Hematopoietic multipotent progenitor cell treated with erythropoietin and hydrocortisone succinate and interleukin-3 and kit ligand, for 17 days (in vitro differentiated cells): ENCODE results near the gene SPATA12.

Experiments
- DNase-seq: peaks from one replicate; pipeline ENCODE4 v3.0.0-alpha.2; 2015; ENCODE audit warnings: low spot score

The SPATA12 gene, protein sequence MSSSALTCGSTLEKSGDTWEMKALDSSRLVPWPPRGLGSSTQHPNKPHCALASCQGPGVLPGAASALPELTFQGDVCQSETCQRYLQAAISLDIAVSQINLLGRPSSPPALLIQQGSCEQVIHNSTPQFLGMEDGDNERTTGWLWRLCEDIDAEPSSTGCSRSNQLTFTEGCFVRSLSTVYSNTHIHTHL

DNA sequence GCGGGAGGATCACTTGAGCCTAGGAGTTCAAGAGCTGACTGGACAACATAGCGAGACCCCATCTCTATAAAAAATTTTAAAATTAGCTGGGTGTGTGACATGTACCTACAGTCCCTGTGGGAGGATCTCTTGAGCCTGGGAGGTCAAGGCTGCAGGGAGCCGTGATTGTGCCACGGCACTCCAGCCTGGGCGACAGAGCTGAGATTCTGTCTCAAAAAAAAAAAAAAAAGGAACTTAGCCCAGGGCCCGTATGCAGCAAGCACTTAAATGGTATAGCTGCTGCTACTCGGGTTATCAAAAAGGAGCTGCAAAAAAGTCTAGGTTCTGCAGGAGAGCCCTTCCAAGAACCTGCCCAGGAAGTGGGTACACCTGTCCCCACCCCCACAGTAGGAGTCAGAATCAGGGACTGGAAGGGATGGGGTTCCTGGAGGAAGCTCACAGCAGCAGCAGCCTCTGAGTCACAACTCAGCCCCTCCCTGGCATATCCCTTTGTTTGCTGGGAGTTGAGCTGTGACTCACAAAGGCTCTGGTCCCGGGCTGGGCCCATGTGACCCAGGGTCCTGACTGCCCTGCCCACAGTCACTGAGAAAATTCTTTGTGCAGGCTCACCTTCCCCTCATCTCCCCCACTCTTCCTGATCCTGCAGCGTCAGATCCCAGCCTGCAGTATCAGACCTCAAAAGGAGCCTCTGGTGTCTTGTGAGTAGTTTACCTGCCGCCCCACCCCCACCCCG is at the start of gene SPATA12:
TSS of gene SPATA12 (plus strand) at position 576 of the 733 bp plus-strand sequence. CDS start 13,031 bp downstream, outside the sequence.
- no peak for DNase-seq

DNA sequence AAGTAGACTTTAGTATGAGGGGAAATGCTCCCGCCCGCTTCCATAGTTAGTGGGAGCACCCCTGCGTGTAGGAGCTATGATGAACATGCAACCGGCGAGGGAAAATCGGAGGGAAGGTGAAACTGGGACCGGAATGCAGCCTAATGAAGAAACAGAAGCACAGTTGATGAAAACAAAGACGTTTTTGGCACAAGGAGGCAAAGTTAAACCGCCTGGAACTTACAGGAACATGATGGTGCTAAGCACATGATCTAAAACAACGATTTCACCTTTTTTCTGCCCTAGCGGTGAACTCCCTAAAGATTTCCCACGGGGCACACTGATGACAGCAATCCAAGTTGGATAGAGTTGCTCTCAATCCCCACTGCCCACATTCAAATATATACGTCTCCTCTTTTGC is 49.4 kb upstream of the SPATA12 start:
- no peak for DNase-seq

DNA sequence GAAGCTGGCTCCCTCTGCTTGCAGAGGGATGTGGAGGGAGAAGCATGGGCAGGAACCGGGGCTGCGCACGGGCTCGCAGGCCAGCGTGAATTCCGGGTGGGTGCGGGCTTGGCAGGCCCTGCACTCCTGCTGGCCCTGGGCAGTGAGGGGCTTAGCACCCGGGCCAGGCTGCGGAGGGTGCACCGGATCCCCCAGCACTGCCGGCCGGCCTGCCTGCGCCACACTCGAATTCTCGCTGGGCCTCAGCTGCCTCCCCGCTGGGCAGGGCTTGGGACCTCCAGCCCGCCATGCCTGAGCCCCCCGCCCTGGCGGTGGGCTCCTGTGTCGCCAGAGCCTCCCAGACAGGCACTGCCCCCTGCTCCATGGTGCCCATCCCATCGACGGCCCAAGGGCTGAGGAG is 47.6 kb upstream of the SPATA12 start:
- DNase-seq = no peak

DNA sequence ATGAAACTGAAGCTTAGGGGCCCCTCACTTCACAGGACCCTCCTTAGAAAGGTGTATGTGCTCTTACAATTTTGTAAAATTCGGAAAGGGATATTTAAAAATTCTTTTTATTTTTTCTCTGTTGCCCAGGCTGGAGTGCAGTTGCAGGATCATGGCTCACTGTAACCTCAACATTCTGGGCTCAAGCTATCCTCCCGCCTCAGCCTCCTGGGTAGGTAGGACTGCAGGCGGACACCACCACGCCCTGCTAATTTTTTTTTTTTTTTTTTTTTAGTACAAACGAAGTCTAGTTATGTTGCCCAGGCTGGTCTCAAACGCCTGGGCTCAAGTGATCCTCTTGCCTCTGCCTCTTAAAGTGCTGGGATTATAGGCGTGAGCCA is 45.1 kb upstream of the SPATA12 start:
- no peak for DNase-seq

DNA sequence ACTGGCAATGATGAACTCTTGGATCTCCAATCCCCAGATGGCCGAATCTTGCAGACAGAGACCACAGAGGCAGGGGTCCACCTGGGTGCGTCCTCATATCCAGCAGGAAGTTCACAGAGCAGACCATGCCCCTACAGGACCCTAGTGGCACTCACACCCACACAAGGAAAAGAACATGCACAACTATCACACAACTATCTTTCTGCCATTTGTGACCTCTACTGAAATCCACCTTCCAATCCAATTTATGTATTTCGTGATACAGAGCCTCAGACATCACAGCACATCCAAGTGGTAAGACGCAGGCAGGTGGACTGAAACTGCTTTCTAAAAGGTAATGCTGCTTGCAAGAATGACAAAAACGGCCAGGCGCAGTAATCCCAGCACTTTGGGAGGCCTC is 44.6 kb upstream of the SPATA12 start:
- no peak for DNase-seq

DNA sequence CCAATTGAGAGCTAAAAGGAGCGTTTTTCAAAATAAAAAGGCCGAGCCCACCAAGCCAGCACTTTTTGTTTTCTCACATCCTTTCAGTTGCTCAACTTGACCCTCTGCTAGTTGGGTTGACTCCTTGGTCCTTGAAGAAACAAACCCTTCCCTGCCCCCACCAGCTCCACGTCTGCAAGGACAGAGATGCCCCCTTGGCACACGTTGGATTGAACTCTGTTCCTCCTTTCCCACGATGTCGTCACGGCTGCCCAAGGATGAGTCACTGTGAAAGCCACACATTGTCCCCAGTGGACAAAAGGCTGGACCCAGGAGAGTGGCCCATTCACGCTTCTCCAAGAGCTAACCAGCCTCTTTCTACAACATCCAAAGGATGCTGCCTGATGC is 43.0 kb upstream of the SPATA12 start:
- no peak for DNase-seq

DNA sequence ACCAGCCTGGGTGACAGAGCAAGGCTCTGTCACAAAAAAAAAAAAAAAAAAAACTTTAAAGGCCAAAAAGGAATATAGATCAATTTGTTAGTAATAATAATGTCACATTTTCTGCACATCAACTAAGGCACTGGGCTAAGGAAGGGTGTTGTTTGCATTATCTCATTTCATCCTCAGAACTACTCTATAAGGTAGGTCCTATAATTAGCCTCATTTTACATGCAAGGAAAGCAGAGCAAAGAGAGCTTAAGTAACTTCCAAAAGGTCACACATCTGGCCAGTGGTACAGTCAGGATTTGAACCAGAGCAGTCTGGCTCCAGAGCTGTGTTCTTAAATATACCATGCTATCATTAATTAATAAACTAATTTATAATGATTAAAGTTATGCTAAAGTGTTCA is 42.2 kb upstream of the SPATA12 start:
- DNase-seq = no peak

DNA sequence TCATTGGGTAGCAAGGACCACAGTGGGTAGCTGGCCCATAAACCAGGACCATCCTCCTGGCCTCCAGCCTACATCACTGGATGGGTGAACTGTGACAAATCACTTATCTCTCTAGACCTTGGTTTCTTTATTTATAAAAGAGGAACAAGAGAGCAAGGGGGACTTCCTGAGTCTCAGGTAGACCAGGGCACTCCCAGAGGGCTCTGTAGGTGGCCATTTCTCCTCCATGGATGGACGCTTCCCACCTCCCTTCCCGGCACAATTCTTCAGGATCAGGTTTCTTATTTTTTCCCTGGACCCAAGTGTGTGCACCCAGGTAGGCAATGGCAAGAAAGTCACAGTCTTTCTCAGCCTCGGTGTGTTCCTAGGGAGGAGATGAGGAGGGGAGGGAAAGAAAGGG is 41.4 kb upstream of the SPATA12 start:
- DNase-seq = no peak

DNA sequence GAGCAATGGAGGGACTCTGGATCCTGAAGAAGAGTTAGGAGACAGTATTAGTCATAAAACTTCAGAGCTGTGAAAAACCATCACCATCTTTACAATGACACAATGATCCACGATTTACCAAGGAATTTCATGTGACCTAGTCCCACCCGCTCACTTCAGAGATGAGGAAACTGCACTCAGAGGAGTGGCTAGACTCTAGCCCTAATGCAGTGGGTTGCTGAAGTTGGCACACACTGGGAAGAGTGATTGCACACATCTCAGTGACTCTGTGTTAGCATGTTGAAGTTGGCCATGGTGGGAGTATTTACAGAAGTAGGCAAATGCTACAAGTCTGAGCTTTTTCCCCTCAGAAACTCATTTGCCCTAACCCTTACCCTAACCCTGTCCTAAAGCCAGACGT is 35.2 kb upstream of the SPATA12 start:
- no peak for DNase-seq

DNA sequence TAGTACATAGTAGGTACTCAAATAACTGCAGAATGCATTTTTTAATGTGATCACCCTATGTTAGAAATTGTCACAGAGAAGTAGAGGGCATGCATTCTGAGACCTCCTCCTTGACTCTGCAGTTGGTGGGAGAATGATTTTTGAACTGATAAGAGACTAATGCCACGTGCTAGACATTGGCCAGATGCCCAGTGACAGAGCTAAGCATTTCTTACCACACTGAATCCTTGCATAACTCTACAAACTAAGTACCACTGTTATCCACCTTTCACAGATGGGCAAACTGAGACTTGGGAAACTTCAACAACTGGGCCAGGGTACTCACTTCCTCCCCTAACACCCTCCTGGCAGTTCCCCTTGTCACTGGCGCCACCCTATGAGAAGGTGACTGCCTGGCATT is 33.5 kb upstream of the SPATA12 start:
- DNase-seq = no peak

DNA sequence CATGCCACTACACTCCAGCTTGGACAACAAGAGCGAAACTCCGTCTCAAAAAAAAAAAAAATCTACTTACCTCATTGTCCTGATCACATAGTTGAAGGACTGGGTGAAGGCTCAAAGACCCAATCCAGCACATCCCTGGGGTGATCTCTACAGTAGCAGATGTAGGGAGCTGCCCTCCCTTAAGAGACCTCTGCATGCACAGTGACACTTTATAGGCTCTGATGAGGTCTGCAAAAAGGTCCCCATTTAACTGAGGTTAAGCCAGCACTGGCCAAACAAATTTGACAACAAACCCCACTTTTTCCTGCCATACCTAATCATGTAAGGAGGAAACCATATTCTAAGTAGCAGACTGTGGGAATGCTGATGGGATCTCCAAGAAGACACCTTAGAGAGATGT is 31.1 kb upstream of the SPATA12 start:
- DNase-seq = no peak

DNA sequence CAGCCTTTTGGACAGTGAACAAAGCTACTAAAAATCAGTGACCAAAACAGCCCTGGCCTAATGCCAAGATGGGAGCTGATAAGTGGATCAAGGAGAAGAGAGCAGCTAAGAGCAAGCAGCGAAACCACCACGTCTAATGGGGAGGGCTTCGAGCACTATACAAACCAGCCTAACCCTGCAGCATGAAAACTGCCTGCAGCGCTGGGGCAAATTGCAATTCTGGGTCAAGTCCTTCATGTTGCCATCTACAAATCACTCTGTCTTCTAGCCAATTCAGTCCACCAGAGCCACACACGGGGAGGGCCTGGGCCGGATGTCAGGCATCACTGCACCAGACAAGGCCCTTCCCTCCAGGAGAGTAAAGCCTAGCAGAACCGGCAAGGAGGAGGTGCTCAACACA is 30.5 kb upstream of the SPATA12 start:
- no peak for DNase-seq

DNA sequence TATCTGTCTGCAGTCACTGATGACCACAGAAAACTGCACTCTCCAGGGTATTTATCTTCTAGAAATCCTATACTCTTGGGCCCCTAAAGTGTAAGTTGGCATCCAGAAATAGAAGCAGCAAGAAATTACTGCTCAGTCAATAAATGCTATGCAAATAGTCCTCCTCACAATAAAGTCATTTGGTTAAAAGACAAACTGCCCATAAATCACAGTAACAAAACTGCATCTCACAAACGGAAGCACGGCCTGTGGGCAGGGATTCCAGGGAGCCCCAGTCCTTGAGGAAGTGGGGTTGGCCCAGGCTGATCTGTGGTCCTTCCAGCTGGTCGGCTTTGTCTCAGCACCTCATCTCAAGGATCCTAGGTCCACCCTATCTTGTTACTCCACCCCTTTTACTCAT is 29.7 kb upstream of the SPATA12 start:
- no peak for DNase-seq

DNA sequence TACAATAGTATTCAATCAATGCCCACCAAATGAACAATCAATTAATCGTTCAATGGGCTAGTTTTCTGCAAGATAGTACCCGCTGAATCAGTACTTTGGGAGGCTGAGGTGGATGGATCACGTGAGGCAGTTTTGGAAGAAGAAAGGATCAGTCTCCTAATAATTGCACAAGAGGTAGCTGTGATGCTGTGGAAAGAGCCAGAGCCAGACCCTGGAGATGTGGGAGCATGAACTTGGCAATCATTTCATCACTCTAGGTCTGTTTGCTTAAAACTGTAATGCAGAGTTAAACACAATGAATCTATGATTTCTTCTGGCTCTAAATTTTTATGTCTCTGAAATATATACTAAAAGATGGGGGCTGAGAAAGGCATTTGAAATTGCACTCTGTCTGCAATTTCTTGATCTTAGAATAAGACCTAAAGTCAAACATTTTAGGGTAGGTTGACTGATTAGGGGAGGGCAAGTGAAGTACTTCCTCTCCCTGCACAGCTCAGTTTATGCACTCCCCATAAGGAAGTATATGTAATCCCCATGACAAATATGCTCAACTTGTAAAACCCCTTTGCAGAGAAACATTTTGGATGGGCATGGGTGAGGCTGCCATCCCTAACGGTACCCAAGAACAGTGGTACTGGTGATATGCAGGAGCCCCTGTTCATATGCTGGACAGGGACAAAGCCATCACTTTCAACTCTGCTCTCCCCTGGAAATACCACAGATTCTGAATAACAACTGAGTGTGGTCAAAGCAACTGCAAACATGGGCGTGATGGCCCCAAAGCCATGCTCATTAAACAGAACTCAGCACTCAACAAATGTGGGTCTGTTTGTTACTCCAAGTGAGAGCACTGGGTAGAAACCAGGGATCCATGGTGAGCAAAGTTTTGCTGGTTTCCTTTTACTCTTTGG is 28.6 kb upstream of the SPATA12 start:
- no peak for DNase-seq

DNA sequence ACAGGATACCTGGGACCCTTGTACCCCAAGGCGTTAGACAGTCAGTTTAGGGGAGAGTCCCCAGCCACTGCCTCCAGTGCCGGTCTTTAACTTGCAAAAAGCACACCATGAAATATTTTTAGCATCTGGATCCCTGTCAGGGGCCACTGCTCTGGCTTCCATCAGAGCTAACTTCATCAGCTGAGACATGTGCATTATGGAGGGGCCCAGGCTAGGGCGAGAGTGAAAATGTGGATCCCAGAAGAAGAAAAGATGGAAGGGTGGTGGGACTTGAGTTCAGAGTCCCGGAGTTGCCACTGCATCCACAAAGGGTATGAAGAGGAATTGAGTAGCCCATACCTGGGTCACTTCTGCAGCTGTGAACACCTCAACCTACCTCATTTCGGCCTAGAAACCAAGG is 23.5 kb upstream of the SPATA12 start:
- DNase-seq = no peak

DNA sequence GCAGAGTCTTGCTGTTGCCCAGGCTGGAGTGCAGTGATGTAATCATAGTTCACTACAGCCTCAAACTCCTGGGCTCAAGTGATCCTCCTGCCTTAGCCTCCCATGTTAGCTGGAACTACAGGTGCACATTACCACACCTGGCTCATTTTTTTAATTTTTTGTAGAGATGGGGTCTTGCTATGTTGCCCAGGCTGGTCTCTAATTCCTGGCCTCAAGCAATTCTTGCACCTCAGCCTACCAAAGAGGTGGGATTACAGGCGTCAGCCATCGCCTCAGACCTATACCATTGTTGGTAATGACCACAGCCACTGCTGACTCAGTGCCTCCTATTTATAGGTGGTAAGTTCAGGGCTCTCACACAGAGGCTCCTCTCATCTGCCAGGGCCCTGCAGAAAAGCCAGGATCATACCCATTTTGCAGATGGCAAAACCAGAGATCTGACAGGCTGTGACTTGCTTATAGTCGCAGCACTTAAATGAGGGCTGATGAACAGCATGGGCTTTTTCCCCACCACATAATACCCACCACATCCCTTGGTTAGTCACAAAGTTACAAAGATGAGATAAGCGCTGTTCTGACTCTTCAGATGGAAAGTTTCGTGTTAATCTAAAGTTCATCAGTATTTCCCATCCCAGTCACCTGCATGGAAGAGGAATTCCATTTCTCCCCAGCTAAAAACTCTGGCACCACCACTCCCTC is 21.8 kb upstream of the SPATA12 start:
- no peak for DNase-seq

DNA sequence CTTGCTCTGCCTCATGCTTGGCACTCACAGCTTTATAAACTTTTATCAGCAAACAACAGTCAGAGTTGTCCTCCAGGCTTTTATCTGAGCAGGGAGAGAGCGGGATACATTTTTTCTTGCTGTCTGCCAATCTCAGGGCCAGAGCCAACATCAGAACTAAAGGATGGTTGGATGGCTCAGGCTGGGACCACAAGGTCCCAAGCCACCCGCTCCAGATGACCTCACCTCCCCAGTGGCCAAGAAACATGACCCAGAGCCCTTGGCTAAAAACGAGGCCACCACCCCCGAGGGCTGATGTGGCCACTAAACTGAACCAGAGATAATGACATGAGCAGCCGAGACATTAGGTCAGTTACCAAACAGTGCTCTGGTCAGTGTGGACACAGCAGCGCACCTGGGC is 18.8 kb upstream of the SPATA12 start:
- no peak for DNase-seq

DNA sequence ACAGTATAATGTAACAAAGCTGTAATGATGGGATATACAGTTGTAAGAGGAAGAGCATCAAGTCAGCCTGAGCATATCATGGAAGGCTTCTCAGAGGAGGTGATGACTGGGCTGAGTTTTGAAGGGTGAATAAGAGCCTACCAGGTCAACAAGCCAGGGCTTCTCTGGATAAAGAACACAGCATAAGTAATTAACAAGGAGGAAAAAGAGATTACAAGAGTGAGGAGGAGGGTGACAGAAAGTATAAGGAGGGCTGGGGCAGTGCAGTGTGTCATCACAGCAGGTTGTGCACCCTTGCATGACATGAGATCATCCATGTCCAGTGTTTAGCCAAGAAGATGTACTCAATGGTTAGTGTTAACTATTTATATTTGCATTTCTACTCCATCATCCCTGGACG is 16.9 kb upstream of the SPATA12 start:
- no peak for DNase-seq

DNA sequence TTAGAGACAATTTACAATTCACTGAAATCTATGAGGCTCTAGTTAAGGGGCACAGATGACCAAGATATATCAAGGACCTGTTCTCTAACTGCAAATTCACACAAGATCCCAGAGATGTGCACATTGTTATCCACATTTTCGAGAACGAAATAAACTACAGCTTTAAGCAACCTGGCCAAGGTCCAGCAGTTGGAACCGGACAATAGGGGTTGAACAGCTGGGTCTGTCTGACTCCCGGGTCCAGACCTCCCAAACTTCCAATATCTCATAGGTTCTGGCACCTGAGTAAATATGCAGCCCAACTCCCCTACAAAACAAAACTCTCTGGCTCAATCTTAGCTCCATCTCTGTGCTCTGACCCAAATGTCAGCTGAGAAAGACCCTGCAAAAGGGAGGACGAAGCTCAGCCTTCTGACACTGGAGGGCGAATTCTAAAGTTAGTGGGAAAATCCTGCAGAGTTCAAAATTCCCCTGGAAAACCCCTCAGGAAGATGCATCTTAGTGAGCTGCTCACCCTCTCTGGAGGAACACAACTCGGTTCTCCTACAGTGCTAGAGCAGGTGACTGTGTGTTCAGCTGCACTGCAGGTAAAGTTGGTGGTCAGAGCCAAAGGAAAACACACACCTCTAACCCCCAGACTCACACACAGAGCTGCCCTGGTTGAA is 14.2 kb upstream of the SPATA12 start:
- no peak for DNase-seq

DNA sequence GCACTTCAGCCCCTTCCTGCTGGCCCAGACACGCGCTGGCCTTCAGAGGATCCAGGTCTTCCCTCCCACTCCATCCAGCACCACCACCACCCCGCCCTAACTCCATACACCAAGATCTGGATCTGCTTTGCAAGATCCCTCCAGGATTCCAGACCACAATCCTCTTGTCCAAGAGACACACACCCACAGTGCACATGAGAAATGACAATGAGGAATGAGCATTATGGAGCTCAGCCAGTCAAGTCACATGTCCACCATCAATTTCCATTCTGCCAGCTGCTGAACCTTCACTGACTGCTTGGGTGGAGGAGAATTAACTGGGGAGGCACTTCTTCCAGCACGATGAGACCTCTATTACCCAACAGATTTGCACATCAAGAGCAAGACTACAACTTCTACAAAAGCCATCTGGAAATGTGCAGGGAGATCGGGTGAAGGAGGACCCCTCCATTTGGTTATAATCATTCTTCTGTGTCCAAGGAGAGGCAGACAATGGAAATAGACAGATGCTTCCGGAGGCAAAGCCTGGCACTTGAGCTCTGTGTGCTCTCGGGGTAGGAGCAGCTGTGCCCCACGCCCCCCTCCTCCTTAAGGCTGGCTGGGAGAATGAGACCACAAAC is 12.3 kb upstream of the SPATA12 start:
- no peak for DNase-seq

DNA sequence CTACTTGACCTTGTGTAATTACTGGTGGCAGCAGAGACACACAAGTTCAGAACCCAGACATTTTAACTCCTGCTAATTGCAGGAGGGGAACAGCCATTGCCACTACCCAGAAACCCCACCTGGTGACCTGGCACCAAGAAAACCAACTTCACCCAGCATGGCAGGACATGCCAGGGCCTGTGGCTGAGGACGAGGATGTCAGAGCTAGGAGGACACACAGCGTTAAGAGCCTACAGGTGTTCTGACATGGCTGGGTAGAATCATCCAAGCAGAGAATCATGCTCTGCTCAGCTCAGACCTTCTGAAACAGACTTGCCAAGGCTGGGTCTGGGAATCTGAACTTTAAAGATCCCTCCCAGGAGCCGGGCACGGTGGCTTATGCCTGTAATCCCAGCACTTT is 11.7 kb upstream of the SPATA12 start:
- no peak for DNase-seq

DNA sequence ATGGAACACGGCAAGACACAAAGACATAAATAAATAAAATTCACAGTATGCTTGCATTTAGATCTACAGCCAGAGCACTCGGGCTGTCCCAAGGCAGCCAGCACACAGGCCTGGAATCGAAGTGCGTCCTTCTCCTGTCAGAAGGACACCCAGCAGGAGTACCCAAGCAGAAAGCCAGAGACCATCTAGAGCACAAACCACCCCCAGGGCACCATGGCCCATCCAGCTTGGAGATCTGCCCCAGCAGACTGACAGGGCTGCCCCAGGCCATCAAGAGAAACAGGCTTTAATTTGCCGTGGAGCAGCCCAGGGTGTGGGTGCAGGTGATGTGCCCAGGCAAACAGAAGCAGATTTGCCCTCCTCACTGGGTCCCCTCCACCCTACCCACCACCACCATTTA is 7.8 kb upstream of the SPATA12 start:
- DNase-seq = no peak
